ENCODE measurements around the gene APP. TPM values are rescaled to one million over a fixed set of nuclear protein-coding genes. Genes with fewer than 3 reads are reported as not detected.
A peak's percentile ranks its signal among the peaks of the same experiment; 100 is the strongest.

The APP gene
- total RNA-seq, 3 donors from 2014 or later = 270 to 546 (median 383) TPM

DNA sequence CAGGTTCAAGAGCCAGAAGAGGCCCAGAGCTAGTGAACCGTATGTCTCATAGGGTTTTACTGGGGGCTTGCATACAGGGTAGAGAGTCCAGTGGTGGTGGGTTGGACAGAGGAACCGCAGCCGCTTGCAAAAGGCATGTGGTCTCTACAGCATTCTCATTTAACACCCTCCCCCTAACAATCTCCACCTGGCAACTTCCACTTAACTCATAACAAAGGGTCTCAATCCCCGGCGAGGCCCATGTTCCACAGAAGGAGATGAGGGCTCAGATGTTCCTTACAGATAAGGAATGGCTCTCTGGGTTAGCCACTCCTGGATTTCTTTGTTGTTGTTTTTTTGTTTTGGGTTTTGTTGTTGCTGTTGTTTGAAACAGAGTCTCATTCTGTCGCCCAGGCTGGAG, 106.1 kb downstream of the APP start:
- no peak overlapping the region for H3K27ac ChIP-seq
- no peaks in the 10 kb centered on the region for H3K9me3 ChIP-seq
- TF ChIP-seq POLR2A (IDR thresholded peaks at IDR 0.05) (no peak), POLR2AphosphoS5 (IDR thresholded peaks at IDR 0.05) (no peak)
- TF ChIP-seq, protein P1, sequence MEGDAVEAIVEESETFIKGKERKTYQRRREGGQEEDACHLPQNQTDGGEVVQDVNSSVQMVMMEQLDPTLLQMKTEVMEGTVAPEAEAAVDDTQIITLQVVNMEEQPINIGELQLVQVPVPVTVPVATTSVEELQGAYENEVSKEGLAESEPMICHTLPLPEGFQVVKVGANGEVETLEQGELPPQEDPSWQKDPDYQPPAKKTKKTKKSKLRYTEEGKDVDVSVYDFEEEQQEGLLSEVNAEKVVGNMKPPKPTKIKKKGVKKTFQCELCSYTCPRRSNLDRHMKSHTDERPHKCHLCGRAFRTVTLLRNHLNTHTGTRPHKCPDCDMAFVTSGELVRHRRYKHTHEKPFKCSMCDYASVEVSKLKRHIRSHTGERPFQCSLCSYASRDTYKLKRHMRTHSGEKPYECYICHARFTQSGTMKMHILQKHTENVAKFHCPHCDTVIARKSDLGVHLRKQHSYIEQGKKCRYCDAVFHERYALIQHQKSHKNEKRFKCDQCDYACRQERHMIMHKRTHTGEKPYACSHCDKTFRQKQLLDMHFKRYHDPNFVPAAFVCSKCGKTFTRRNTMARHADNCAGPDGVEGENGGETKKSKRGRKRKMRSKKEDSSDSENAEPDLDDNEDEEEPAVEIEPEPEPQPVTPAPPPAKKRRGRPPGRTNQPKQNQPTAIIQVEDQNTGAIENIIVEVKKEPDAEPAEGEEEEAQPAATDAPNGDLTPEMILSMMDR (IDR thresholded peaks at IDR 0.05) = no peak
- no peak overlapping the region for H3K4me3 ChIP-seq
- no peaks in the 10 kb centered on the region for H3K36me3 ChIP-seq
- H3K4me1 ChIP-seq = no peaks in the 10 kb centered on the region
- intact Hi-C loops (cut with DNase I; ENCODE audit: low total_unique reads) = no loop called here
- DNase-seq (ENCODE audit: low spot score in 2 of 2) = no peak
- no peaks in the 10 kb centered on the region for H3K27me3 ChIP-seq

DNA sequence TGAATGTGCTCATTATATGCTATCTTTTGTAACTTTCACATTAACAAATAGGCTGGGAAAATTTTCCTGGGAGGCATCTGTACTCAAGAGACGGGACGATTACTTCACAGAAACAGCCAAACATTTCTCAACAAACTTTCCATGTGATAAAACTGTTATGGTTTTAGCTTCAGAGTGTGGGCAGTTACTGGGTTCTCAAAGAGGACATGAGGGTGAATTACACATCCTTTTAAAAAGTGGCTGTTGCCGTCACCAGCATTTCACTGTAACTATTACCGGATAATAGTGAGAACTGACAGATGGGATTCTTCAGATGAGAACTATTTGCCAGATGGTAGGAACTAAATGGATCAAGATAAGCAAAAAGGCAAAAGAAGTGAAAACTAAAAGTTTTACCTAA, 109.1 kb downstream of the APP start:
- TF ChIP-seq, protein P1 (IDR thresholded peaks at IDR 0.05) = no peak
- TF ChIP-seq POLR2AphosphoS5 (IDR thresholded peaks at IDR 0.05) (no peak), POLR2A (IDR thresholded peaks at IDR 0.05) (no peak)
- intact Hi-C loops (cut with DNase I; ENCODE audit: low total_unique reads) = no loop called here
- Histone ChIP-seq H3K4me1 (no peaks in the 10 kb centered on the region), H3K9me3 (no peaks in the 10 kb centered on the region), H3K4me3 (no peak overlapping the region), H3K27ac (peak overlapping the region in 1 of 2 donors; percentile 41), H3K36me3 (no peaks in the 10 kb centered on the region), H3K27me3 (no peaks in the 10 kb centered on the region)
- no peak for DNase-seq (ENCODE audit: low spot score in 2 of 2)

DNA sequence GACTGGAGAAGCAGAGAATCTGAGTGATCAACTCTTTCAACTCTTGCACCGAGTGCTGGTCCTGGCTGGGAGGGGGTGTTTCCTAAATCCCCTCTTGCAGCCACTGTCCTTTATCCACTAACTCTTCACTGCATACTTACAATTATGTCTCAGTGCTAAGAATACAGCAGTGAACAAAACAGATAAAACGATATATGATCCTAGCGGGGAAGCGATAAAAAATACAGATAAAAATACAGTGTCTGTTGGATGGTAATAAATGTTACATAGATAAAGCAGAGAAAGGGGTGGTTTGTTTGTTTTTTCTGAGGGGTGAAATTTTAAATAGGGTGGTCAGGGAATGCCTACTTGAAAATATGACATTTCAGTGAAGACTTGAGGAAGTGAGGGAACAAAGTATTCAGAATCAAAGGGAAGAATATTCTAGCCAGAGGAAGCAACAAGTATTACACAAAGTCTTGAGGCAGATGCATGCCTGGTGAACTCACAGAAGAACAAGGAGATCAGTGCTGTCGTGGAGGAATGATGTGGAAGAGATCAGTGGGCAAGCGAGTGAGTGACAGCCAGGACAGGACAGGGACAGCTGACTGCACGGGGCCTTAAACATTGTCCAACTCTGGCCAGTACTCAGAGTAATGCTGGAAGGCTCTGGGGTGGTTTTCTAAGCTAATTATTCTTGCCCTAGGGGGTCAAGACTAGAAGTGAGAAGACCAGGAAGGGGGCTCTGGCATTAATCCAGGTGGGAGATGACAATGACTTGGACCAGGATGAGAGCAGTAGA, 110.0 kb downstream of the APP start:
- no peak overlapping the region for H3K4me3 ChIP-seq
- no peaks in the 10 kb centered on the region for H3K27me3 ChIP-seq
- no peak for DNase-seq (ENCODE audit: low spot score in 2 of 2)
- H3K36me3 ChIP-seq = no peaks in the 10 kb centered on the region
- no peaks in the 10 kb centered on the region for H3K9me3 ChIP-seq
- TF ChIP-seq, protein P1 (IDR thresholded peaks at IDR 0.05) = no peak
- TF ChIP-seq POLR2A (IDR thresholded peaks at IDR 0.05) = no peak
- TF ChIP-seq POLR2AphosphoS5 (IDR thresholded peaks at IDR 0.05) = no peak
- intact Hi-C loops (cut with DNase I; ENCODE audit: low total_unique reads) = no loop called here
- peak overlapping the region in 1 of 2 donors; percentile 72 for H3K27ac ChIP-seq
- no peaks in the 10 kb centered on the region for H3K4me1 ChIP-seq

DNA sequence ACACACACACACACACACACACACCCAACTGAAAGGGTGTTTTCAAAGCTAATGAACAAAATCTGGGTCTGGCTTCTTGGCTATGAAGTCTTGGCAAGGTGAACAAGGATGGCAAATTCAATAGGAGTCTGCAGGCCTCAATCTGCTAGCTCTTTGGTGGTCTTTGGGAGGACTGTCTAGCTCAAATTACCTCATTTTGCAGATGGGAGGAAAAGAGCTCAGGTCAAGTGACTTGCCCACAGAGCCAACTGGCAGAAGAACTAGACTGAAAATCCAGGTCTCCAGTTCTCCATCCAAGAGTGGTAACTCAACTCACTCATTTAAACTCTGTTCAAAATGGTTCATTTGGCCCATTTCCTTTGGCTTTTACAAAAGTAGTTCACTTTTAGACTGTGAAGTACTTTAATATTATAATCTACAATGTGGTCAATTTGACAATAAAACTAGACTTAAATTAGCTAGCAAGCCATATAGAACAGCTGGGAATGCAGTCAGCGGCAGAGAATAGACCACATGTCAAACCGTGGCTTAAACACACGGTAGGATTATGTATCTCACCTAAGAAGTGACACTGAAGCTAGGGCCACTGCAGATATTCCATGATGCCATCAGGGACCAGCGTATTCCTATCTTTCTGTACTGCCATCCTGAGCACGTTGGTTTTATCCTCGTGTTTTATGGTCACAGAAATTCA, 112.9 kb downstream of the APP start:
- intact Hi-C loops (cut with DNase I; ENCODE audit: low total_unique reads) = no loop called here
- H3K27ac ChIP-seq = no peak overlapping the region
- no peak overlapping the region for H3K4me3 ChIP-seq
- TF ChIP-seq POLR2AphosphoS5 (IDR thresholded peaks at IDR 0.05) (no peak), POLR2A (IDR thresholded peaks at IDR 0.05) (no peak)
- TF ChIP-seq, protein P1 (IDR thresholded peaks at IDR 0.05) = no peak
- H3K9me3 ChIP-seq = no peaks in the 10 kb centered on the region
- H3K4me1 ChIP-seq = no peaks in the 10 kb centered on the region
- H3K36me3 ChIP-seq = no peaks in the 10 kb centered on the region
- no peaks in the 10 kb centered on the region for H3K27me3 ChIP-seq
- no peak for DNase-seq (ENCODE audit: low spot score in 2 of 2)

DNA sequence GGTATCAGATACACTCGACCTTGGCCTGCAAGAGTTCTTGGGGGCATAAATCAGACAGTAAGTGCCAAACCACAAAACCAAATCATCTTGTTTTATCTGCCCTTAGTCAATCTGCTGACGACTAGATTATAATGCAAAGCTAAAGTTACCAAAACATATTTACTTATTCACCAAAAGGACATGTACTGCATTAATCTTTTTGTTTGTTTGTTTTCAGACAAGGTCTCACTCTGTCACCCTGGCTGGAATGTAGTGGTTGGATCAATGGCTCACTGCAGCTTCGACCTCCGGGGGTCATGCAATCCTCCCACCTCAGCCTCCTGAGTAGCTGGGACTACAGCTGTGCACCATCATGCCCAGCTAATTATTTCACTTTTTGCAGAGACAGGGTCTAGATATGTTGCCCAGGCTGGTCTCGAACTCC, 114.7 kb downstream of the APP start:
- intact Hi-C loops (cut with DNase I; ENCODE audit: low total_unique reads) = no loop called here
- Histone ChIP-seq H3K36me3 (no peaks in the 10 kb centered on the region), H3K9me3 (no peaks in the 10 kb centered on the region), H3K4me1 (no peaks in the 10 kb centered on the region), H3K4me3 (no peak overlapping the region), H3K27ac (no peak overlapping the region), H3K27me3 (no peaks in the 10 kb centered on the region)
- TF ChIP-seq POLR2A (IDR thresholded peaks at IDR 0.05) (no peak), POLR2AphosphoS5 (IDR thresholded peaks at IDR 0.05) (no peak)
- TF ChIP-seq, protein P1 (IDR thresholded peaks at IDR 0.05) = no peak
- no peak for DNase-seq (ENCODE audit: low spot score in 2 of 2)

Data from breast epithelium (tissue), 4 donors.